GM12878 (cell line): ENCODE measurements around the gene UNC93B1. TPM values are rescaled to one million over a fixed set of nuclear protein-coding genes. Genes with fewer than 3 reads are reported as not detected.
A peak's percentile ranks its signal among the peaks of the same experiment; 100 is the strongest.

ENCODE experiments used
- ASH2L ChIP-seq: fragments of 300-600, 200-600 bp; sonication (generic); IDR thresholded peaks from 2 replicates; pipeline ENCODE4 v1.6.1; 2017; ENCODE audit warnings: low read depth, mild to moderate bottlenecking, borderline replicate concordance
- BCL3 ChIP-seq: IDR thresholded peaks from 2 replicates; pipeline ENCODE4 v1.6.1; 2011; ENCODE audit warnings: borderline replicate concordance, low read depth, mild to moderate bottlenecking, moderate library complexity, low read length; ENCODE audit not compliant: insufficient read depth, poor library complexity, severe bottlenecking
- FOXM1 ChIP-seq: IDR thresholded peaks from 2 replicates; pipeline ENCODE4 v1.6.1; 2012; ENCODE audit warnings: low read depth, mild to moderate bottlenecking, inconsistent platforms, low read length, moderate library complexity
- GABPA ChIP-seq: IDR thresholded peaks from 2 replicates; pipeline ENCODE4 v1.6.1; 2014; ENCODE audit warnings: antibody characterized with exemption, low read depth, mild to moderate bottlenecking, inconsistent platforms
- GATAD2B ChIP-seq: fragments of 450-650 bp; conservative IDR thresholded peaks from 2 replicates; pipeline ENCODE4 v1.6.1; 2017; ENCODE audit warnings: low read depth, mild to moderate bottlenecking, moderate library complexity
- MXI1 ChIP-seq: fragments of 150-350 bp; IDR thresholded peaks from 2 replicates; pipeline ENCODE4 v1.6.1; 2011; ENCODE audit warnings: low read depth, mild to moderate bottlenecking, inconsistent platforms, low read length, improper control_type of control experiment
- NBN ChIP-seq: fragments of 450-650 bp; IDR thresholded peaks from 2 replicates; pipeline ENCODE4 v1.6.1; 2016
- NFYA ChIP-seq: IDR thresholded peaks from 2 replicates; pipeline ENCODE4 v1.6.1; 2011; ENCODE audit warnings: low read depth, mild to moderate bottlenecking, low read length, improper control_type of control experiment, borderline replicate concordance
- NRF1 ChIP-seq: conservative IDR thresholded peaks from 2 replicates; pipeline ENCODE4 v1.6.1; 2011; ENCODE audit warnings: mild to moderate bottlenecking, low read depth, low read length, improper control_type of control experiment
- PAX5 ChIP-seq: IDR thresholded peaks from 2 replicates; pipeline ENCODE4 v1.6.1; 2011; ENCODE audit warnings: low read depth, low read length, borderline replicate concordance
- POLR2AphosphoS2 ChIP-seq: IDR thresholded peaks from 2 replicates; pipeline ENCODE4 v1.6.1; 2011; ENCODE audit warnings: low read depth, mild to moderate bottlenecking, low read length, improper control_type of control experiment, moderate library complexity
- RCOR1 ChIP-seq: conservative IDR thresholded peaks from 2 replicates; pipeline ENCODE4 v1.6.1; 2012; ENCODE audit warnings: low read depth, low read length, improper control_type of control experiment
- RELA ChIP-seq: fragments of 450-650 bp; IDR thresholded peaks from 2 replicates; pipeline ENCODE4 v1.8.0; 2014; ENCODE audit warnings: borderline replicate concordance; ENCODE audit not compliant: partially characterized antibody
- RFX5 ChIP-seq: IDR thresholded peaks from 2 replicates; pipeline ENCODE4 v1.6.1; 2011; ENCODE audit warnings: low read depth, low read length, improper control_type of control experiment
- SMARCA5 ChIP-seq: fragments of 450-650 bp; IDR thresholded peaks from 2 replicates; pipeline ENCODE4 v1.6.1; 2017; ENCODE audit warnings: mild to moderate bottlenecking
- TAF1 ChIP-seq: IDR thresholded peaks from 2 replicates; pipeline ENCODE4 v1.6.1; 2011; ENCODE audit warnings: mild to moderate bottlenecking, low read depth, low read length, borderline replicate concordance
- ZBED1 ChIP-seq: IDR thresholded peaks from 2 replicates; pipeline ENCODE4 v1.6.1; 2016; ENCODE audit warnings: borderline replicate concordance
- ZNF622 ChIP-seq: fragments of 450-650 bp; IDR thresholded peaks from 2 replicates; pipeline ENCODE4 v1.6.1; 2017; ENCODE audit warnings: mild to moderate bottlenecking, inconsistent platforms
- ZNF687 ChIP-seq: fragments of 450-650 bp; IDR thresholded peaks from 2 replicates; pipeline ENCODE4 v1.6.1; 2017; ENCODE audit warnings: mild to moderate bottlenecking, moderate library complexity
- ZZZ3 ChIP-seq: IDR thresholded peaks from 2 replicates; pipeline ENCODE4 v1.6.1; 2011; ENCODE audit warnings: low read depth; ENCODE audit not compliant: control insufficient read depth, insufficient read length
- polyA plus RNA-seq, 11 experiments: library from polyadenylated mRNA; depleted of rRNA in 4 of 11; unstranded in 6 of 11; stranded (reverse) in 5 of 11; fragments of >200 nt; fragmentation: Nextera tagmentation in 4 of 11; fragmentation: Illumina TruSeq in 1 of 11; extraction: Ambion mirVana in 4 of 11; extraction: Trizol in 1 of 11; gene quantifications; 1 replicate in 1 of 11; 2 replicates in 10 of 11; pipeline versions ENCODE4 v1.2.1 to v1.2.3, GENCODE V29; 2011 to 2016; ENCODE audit warnings: inconsistent platforms in 2 of 11, missing spikeins in 2 of 11, low read depth in 1 of 11
- total RNA-seq, 4 experiments: library from RNA; depleted of rRNA in 3 of 4; stranded (reverse); fragments of >200 nt in 3 of 4; fragmentation: Illumina TruSeq in 1 of 4; extraction: Trizol in 1 of 4; gene quantifications; 2 replicates each; pipeline versions ENCODE4 v1.2.1 to v1.2.3, GENCODE V29; 2013 to 2021
- TF ChIP-seq, protein P1 (sequence below): IDR thresholded peaks from 2 replicates; pipeline ENCODE4 v1.6.1; 2012; ENCODE audit warnings: low read depth, low read length, improper control_type of control experiment
- TF ChIP-seq, protein P2 (sequence below): fragments of 450-650 bp; IDR thresholded peaks from 2 replicates; pipeline ENCODE4 v1.6.1; 2017; ENCODE audit warnings: antibody characterized with exemption, mild to moderate bottlenecking, moderate library complexity

The UNC93B1 gene
- total and polyA plus RNA-seq, 10 of the 15 experiments (the other 5 are each of a cell fraction or from before 2014, with no cell fraction given), result 1.3 to 79.7 (median 36.3) TPM

GRCh38 chr11:68003846-68004550 is at the start of gene UNC93B1 (continued):
- TF ChIP-seq BCL3 (no peak), NBN (peak; percentile 53; the same call in 1 of the 2 replicates), ZBED1 (no peak), FOXM1 (no peak), MXI1 (peak; percentile 79), SMARCA5 (no peak), GATAD2B (peak; percentile 29; the same call in 1 of the 2 replicates), RELA (no peak), POLR2AphosphoS2 (no peak), ASH2L (no peak), PAX5 (no peak), NRF1 (peak; percentile 49), ZNF622 (no peak), NFYA (no peak), TAF1 (peak; percentile 62; the same call in 1 of the 2 replicates), RFX5 (no peak), ZZZ3 (no peak), RCOR1 (0 out of 2 replicates have a peak, but pooled peaks have one; percentile 28), GABPA (no peak), ZNF687 (no peak)
- TF ChIP-seq, protein P1, sequence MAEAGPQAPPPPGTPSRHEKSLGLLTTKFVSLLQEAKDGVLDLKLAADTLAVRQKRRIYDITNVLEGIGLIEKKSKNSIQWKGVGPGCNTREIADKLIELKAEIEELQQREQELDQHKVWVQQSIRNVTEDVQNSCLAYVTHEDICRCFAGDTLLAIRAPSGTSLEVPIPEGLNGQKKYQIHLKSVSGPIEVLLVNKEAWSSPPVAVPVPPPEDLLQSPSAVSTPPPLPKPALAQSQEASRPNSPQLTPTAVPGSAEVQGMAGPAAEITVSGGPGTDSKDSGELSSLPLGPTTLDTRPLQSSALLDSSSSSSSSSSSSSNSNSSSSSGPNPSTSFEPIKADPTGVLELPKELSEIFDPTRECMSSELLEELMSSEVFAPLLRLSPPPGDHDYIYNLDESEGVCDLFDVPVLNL, result no peak
- TF ChIP-seq, protein P2, sequence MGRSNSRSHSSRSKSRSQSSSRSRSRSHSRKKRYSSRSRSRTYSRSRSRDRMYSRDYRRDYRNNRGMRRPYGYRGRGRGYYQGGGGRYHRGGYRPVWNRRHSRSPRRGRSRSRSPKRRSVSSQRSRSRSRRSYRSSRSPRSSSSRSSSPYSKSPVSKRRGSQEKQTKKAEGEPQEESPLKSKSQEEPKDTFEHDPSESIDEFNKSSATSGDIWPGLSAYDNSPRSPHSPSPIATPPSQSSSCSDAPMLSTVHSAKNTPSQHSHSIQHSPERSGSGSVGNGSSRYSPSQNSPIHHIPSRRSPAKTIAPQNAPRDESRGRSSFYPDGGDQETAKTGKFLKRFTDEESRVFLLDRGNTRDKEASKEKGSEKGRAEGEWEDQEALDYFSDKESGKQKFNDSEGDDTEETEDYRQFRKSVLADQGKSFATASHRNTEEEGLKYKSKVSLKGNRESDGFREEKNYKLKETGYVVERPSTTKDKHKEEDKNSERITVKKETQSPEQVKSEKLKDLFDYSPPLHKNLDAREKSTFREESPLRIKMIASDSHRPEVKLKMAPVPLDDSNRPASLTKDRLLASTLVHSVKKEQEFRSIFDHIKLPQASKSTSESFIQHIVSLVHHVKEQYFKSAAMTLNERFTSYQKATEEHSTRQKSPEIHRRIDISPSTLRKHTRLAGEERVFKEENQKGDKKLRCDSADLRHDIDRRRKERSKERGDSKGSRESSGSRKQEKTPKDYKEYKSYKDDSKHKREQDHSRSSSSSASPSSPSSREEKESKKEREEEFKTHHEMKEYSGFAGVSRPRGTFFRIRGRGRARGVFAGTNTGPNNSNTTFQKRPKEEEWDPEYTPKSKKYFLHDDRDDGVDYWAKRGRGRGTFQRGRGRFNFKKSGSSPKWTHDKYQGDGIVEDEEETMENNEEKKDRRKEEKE, result no peak
